HG03558 (cell line): ENCODE measurements around the gene SNORC.

Experiments
- ATAC-seq: cut with Tn5 transposase; IDR thresholded peaks from one replicate; pipeline ENCODE4 v1.9.1; 2021; ENCODE audit warnings: moderate number of reproducible peaks; ENCODE audit not compliant: unreplicated experiment; ENCODE audit errors: extremely low read depth

The SNORC gene

GRCh38 chr2:232866104-232866503, 4.0 kb upstream of the SNORC start:
- no peak for ATAC-seq

- no peak for ATAC-seq
Measured at GRCh38 chr2:232869138-232870017, 686 bp upstream of the SNORC start.

GRCh38 chr2:232870766-232871371, 805 bp downstream of the SNORC start:
- no peak for ATAC-seq

- ATAC-seq, result no peak
Measured at GRCh38 chr2:232871418-232871834, 1.4 kb downstream of the SNORC start.

GRCh38 chr2:232871835-232872736, 2.0 kb downstream of the SNORC start:
- ATAC-seq, result no peak

- ATAC-seq, result no peak
Measured at GRCh38 chr2:232872826-232873225, 2.8 kb downstream of the SNORC start.

GRCh38 chr2:232873292-232873908, 3.3 kb downstream of the SNORC start:
- no peak for ATAC-seq

GRCh38 chr2:232873909-232874641, 4.0 kb downstream of the SNORC start:
- no peak for ATAC-seq

- no peak for ATAC-seq
Measured at GRCh38 chr2:232874677-232875223, 4.7 kb downstream of the SNORC start.

- no peak for ATAC-seq
Measured at GRCh38 chr2:232875256-232876121, 5.4 kb downstream of the SNORC start.

GRCh38 chr2:232876161-232876977, 6.3 kb downstream of the SNORC start:
- ATAC-seq, result no peak

GRCh38 chr2:232876978-232877441, 6.9 kb downstream of the SNORC start:
- ATAC-seq, result no peak

- no peak for ATAC-seq
Measured at GRCh38 chr2:232877940-232878511, 8.0 kb downstream of the SNORC start.

GRCh38 chr2:232878855-232879617, 9.0 kb downstream of the SNORC start:
- no peak for ATAC-seq

- ATAC-seq, result no peak
Measured at GRCh38 chr2:232879618-232880494, 9.8 kb downstream of the SNORC start.
